CD4-positive, alpha-beta T cell (primary cell): Measurements from ENCODE around the gene EGFL7. TPM values are rescaled to one million over a fixed set of nuclear protein-coding genes. Genes with fewer than 3 reads are reported as not detected.

Experiments
- ATAC-seq: fragments of 200-7000 bp; cut with Tn5 transposase; one replicate; pipeline ENCODE4 v1.10.0; 2022; ENCODE audit warnings: mild to moderate bottlenecking; ENCODE audit not compliant: poor library complexity
- CTCF ChIA-PET: fragments of 350-600 bp; sonication (Branson Sonifier 250); formaldehyde crosslinking; loops from one replicate; lab custom pipeline; 2021; ENCODE audit warnings: antibody characterized with exemption, inconsistent platforms; lab: Charles Lee
- POLR2A ChIA-PET: fragments of 350-600 bp; sonication (Branson Sonifier 250); formaldehyde crosslinking; loops from one replicate; lab custom pipeline; 2021; ENCODE audit warnings: antibody characterized with exemption, inconsistent platforms; lab: Charles Lee
- DNase-seq, 14 experiments: peaks; one replicate each; pipeline ENCODE4 v3.0.0-alpha.2; 2013 to 2020; ENCODE audit warnings: mixed read lengths in 2 of 14
- H3K27ac ChIP-seq, 2 donors: one replicate each; pipeline versions ENCODE4 v1.5.1 to v1.7.0; 2013; ENCODE audit warnings: low read length in 2 of 2, low read depth in 1 of 2, mild to moderate bottlenecking in 1 of 2
- H3K27me3 ChIP-seq, 2 experiments: 1 replicate in 1 of 2; 2 replicates in 1 of 2; pipeline versions ENCODE4 v1.6.1 to v1.7.0; 2013; ENCODE audit warnings: low read length in 2 of 2, control low read depth in 1 of 2, mild to moderate bottlenecking in 1 of 2, moderate library complexity in 1 of 2; ENCODE audit not compliant: insufficient read depth in 2 of 2, control insufficient read depth in 1 of 2
- H3K36me3 ChIP-seq: one replicate; pipeline ENCODE4 v1.6.1; 2013; ENCODE audit warnings: low read length, control low read depth; ENCODE audit not compliant: insufficient read depth
- H3K4me1 ChIP-seq: one replicate; pipeline ENCODE4 v1.6.1; 2013; ENCODE audit warnings: low read length, control low read depth; ENCODE audit not compliant: insufficient read depth
- H3K4me3 ChIP-seq: one replicate; pipeline ENCODE4 v1.5.1; 2013; ENCODE audit warnings: mild to moderate bottlenecking, low read length, moderate library complexity
- H3K9me3 ChIP-seq, 2 experiments: 1 replicate in 1 of 2; 2 replicates in 1 of 2; pipeline versions ENCODE4 v1.6.1 to v1.7.0; 2013; ENCODE audit warnings: low read length in 2 of 2, mild to moderate bottlenecking in 2 of 2, control low read depth in 1 of 2, moderate library complexity in 1 of 2; ENCODE audit not compliant: control insufficient read depth in 1 of 2, insufficient read depth in 1 of 2
- H3K27ac Mint-ChIP-seq: one replicate; pipeline ENCODE4 v1.8.0; 2020; ENCODE audit warnings: mixed read lengths
- H3K27me3 Mint-ChIP-seq: one replicate; pipeline ENCODE4 v1.8.0; 2021; ENCODE audit warnings: mixed read lengths
- H3K36me3 Mint-ChIP-seq: one replicate; pipeline ENCODE4 v1.8.0; 2021; ENCODE audit warnings: low read depth, mixed read lengths
- H3K4me1 Mint-ChIP-seq: one replicate; pipeline ENCODE4 v1.8.0; 2021; ENCODE audit warnings: low read depth, mixed read lengths
- H3K4me3 Mint-ChIP-seq: one replicate; pipeline ENCODE4 v1.8.0; 2020; ENCODE audit warnings: mild to moderate bottlenecking, mixed read lengths
- H3K9me3 Mint-ChIP-seq: one replicate; pipeline ENCODE4 v1.8.0; 2020; ENCODE audit warnings: mixed read lengths
- intact Hi-C, 2 experiments: fragments of 100-400 bp; cut with DNase I in 1 of 2; cut with micrococcal nuclease in 1 of 2; formaldehyde crosslinking; loops; one replicate each; pipeline versions ENCODE4 v1.15.1 to v1.9.0; 2023 to 2025; cut with DNase I, micrococcal nuclease
- total RNA-seq, 174 experiments: library from RNA in 2 of 174; stranded (reverse) in 2 of 174; gene quantifications; one replicate each; pipeline ENCODE4 v1.2.3 and lab custom pipeline; 2021 to 2026
- TF ChIP-seq, protein P1 (sequence below): fragments of 200-600 bp; IDR thresholded peaks from one replicate; pipeline ENCODE4 v1.8.0; 2022; ENCODE audit warnings: antibody characterized with exemption, mild to moderate bottlenecking

The EGFL7 gene
- total RNA-seq, 2 experiments from 2014 or later: not detected

DNA sequence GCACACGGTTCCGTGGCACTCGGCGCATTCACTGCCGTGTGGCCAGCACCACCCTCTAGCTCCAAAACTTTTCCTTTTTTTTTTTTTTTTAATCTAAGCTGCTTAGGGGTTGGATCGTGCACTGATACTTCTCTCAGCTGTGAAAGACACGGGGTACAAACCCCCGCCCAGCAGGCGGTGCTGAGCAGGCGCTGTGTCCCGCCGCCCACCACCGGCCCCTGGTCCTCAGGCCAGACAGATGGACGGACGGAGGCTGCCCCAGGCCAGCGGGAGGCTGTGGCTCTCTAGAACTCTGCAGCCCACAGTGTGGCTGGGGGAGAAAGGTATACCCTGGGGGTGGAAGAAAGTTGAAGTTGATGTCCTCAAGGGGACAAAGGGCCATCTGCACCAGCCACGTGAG is 18.3 kb downstream of the EGFL7 start:
- H3K4me1 ChIP-seq: peaks cover 16% of the 10 kb centered on the region
- no peaks in the 10 kb centered on the region for H3K36me3 ChIP-seq
- H3K27me3 Mint-ChIP-seq: no peaks in the 10 kb centered on the region
- H3K27ac Mint-ChIP-seq: no peak overlapping the region
- ChIA-PET CTCF (no interaction called here), POLR2A (no interaction called here)
- peaks cover 4% of the 10 kb centered on the region for H3K4me1 Mint-ChIP-seq
- intact Hi-C loops: no loop called here
- H3K36me3 Mint-ChIP-seq: no peaks in the 10 kb centered on the region
- ATAC-seq: no peak
- H3K4me3 Mint-ChIP-seq: no peak overlapping the region
- no peaks in the 10 kb centered on the region for H3K9me3 ChIP-seq
- H3K27me3 ChIP-seq: no peaks in the 10 kb centered on the region
- no peak for DNase-seq
- H3K27ac ChIP-seq: no peak overlapping the region
- H3K4me3 ChIP-seq: no peak overlapping the region
- TF ChIP-seq, protein P1, sequence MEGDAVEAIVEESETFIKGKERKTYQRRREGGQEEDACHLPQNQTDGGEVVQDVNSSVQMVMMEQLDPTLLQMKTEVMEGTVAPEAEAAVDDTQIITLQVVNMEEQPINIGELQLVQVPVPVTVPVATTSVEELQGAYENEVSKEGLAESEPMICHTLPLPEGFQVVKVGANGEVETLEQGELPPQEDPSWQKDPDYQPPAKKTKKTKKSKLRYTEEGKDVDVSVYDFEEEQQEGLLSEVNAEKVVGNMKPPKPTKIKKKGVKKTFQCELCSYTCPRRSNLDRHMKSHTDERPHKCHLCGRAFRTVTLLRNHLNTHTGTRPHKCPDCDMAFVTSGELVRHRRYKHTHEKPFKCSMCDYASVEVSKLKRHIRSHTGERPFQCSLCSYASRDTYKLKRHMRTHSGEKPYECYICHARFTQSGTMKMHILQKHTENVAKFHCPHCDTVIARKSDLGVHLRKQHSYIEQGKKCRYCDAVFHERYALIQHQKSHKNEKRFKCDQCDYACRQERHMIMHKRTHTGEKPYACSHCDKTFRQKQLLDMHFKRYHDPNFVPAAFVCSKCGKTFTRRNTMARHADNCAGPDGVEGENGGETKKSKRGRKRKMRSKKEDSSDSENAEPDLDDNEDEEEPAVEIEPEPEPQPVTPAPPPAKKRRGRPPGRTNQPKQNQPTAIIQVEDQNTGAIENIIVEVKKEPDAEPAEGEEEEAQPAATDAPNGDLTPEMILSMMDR: no peak
- H3K9me3 Mint-ChIP-seq: no peaks in the 10 kb centered on the region

DNA sequence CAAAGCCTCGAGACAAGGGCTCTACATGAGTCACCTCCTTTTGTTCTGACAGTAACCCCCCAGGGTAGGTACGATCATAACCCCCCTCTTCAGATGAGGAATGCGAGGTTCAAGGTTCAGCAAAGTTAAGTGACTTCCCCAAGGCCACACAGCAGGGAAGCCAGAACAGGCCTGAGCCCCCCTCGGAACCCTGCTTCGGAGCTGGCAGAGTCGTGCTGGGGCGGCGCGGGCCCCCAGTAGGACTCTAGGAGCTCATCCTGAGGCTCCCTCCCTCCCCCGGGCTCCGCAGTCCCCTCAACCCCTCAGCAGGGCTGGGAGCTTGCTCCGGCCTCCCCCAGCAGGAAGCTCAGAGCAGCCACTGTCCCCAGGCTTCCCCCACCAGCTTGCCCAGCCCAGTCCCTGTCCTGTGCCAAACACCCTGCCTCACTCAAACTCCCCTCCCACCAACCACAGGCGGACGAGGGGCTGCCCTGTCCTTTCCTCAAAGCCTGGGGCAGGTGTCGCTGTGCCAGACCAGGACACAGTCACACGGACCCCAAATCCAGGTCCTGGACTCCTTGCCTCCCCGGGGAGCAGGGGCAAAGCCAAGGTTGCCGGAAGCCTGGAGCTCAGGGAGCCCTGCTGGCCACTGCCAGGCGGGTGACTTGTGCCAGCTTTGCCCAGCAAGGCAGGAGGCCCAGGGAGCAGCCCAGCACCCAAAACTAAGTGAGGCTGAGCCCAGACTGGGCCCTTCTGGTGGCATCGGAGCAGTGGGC is 19.4 kb downstream of the EGFL7 start:
- intact Hi-C loops: no loop called here
- Mint-ChIP-seq H3K36me3 (no peaks in the 10 kb centered on the region), H3K27ac (no peak overlapping the region), H3K4me3 (no peak overlapping the region), H3K4me1 (peaks cover 4% of the 10 kb centered on the region), H3K27me3 (no peaks in the 10 kb centered on the region), H3K9me3 (no peaks in the 10 kb centered on the region)
- no peak overlapping the region for H3K27ac ChIP-seq
- no peaks in the 10 kb centered on the region for H3K36me3 ChIP-seq
- DNase-seq (no peak), ATAC-seq (no peak)
- ChIA-PET CTCF (no interaction called here), POLR2A (no interaction called here)
- no peaks in the 10 kb centered on the region for H3K27me3 ChIP-seq
- H3K4me3 ChIP-seq: no peak overlapping the region
- TF ChIP-seq, protein P1: no peak
- no peaks in the 10 kb centered on the region for H3K9me3 ChIP-seq
- H3K4me1 ChIP-seq: peaks cover 23% of the 10 kb centered on the region

DNA sequence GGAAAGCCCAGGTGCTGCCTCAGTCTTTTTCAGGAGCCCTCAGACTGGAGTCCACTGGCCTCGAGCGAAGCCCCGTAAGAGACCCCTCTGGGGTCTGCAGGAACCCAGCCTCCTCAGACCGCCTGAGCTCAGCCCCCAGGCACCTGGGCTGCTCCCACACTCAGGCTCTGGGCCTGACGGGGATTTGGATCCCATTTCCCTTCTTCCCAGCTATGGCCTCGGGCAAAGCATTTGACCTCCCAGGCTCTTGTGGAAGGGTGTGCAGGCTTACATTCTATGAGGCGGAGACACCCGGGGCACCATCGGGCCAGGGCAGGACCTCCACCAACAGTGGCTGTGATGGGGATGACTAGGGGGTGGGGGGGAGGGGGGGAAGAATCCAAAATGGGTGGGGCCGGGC is 20.0 kb downstream of the EGFL7 start:
- Mint-ChIP-seq H3K4me3 (no peak overlapping the region), H3K36me3 (no peaks in the 10 kb centered on the region), H3K4me1 (peaks cover 4% of the 10 kb centered on the region), H3K27ac (no peak overlapping the region), H3K27me3 (no peaks in the 10 kb centered on the region), H3K9me3 (no peaks in the 10 kb centered on the region)
- TF ChIP-seq, protein P1: no peak
- Histone ChIP-seq H3K9me3 (peaks cover 0 to under 1% of the 10 kb centered on the region in 2 experiments), H3K4me3 (no peak overlapping the region), H3K27ac (no peak overlapping the region), H3K4me1 (peaks cover 25% of the 10 kb centered on the region), H3K27me3 (no peaks in the 10 kb centered on the region), H3K36me3 (no peaks in the 10 kb centered on the region)
- ChIA-PET CTCF (no interaction called here), POLR2A (no interaction called here)
- intact Hi-C loops: no loop called here
- no peak for ATAC-seq
- DNase-seq: no peak
